Right atrium auricular region (tissue), 2 donors: ENCODE data around the gene NRG3. TPM values are rescaled to one million over a fixed set of nuclear protein-coding genes. Genes with fewer than 3 reads are reported as not detected.

ENCODE experiments used
- DNase-seq: peaks from one replicate; pipeline ENCODE4 v3.0.0-alpha.2; 2019; ENCODE audit warnings: low spot score
- H3K27ac ChIP-seq, 2 donors: fragments of 200-600 bp; sonication (generic); 1 replicate in 1 of 2; 2 replicates in 1 of 2; pipeline ENCODE4 v1.5.1; 2016 to 2019
- H3K27me3 ChIP-seq, 2 donors: fragments of 200-600 bp; sonication (generic); one replicate each; pipeline versions ENCODE4 v1.5.1 to v1.6.0; 2017 to 2019
- H3K36me3 ChIP-seq: fragments of 200-600 bp; sonication (generic); one replicate; pipeline ENCODE4 v1.5.1; 2016
- H3K4me1 ChIP-seq, 2 donors: fragments of 200-600 bp; sonication (generic); one replicate each; pipeline versions ENCODE4 v1.5.1 to v1.6.0; 2017 to 2019
- H3K4me3 ChIP-seq, 2 donors: fragments of 200-600 bp; sonication (generic); 1 replicate in 1 of 2; 2 replicates in 1 of 2; pipeline ENCODE4 v1.5.1; 2017 to 2019; ENCODE audit warnings: mild to moderate bottlenecking in 1 of 2, moderate library complexity in 1 of 2
- H3K9me3 ChIP-seq, 2 donors: fragments of 200-600 bp; sonication (generic); one replicate each; pipeline ENCODE4 v1.5.1; 2019
- CTCF ChIP-seq, 2 donors: fragments of 200-600 bp; sonication (generic); IDR thresholded peaks; one replicate each; pipeline ENCODE4 v1.5.1; 2019; ENCODE audit warnings: antibody characterized with exemption in 2 of 2
- total RNA-seq, 2 donors: library from RNA; depleted of rRNA; stranded (reverse); fragments of >200 nt; gene quantifications; one replicate each; pipeline ENCODE4 v1.1.0, GENCODE V29; 2016

The NRG3 gene
- total RNA-seq, 2 donors from 2014 or later: 0.70 to 1.4 TPM

GRCh38 chr10:82564353-82565196, 689.6 kb downstream of the NRG3 start:
- Histone ChIP-seq H3K36me3 (no peaks in the 10 kb centered on the region), H3K4me1 (no peaks in the 10 kb centered on the region), H3K27me3 (no peaks in the 10 kb centered on the region), H3K9me3 (no peaks in the 10 kb centered on the region), H3K4me3 (no peak overlapping the region), H3K27ac (no peak overlapping the region)
- TF ChIP-seq CTCF (IDR thresholded peaks at IDR 0.05): no peak
- no peak for DNase-seq

GRCh38 chr10:82565197-82565575, 690.2 kb downstream of the NRG3 start:
- Histone ChIP-seq H3K36me3 (no peaks in the 10 kb centered on the region), H3K4me3 (no peak overlapping the region), H3K9me3 (no peaks in the 10 kb centered on the region), H3K4me1 (no peaks in the 10 kb centered on the region), H3K27ac (no peak overlapping the region), H3K27me3 (no peaks in the 10 kb centered on the region)
- no peak for TF ChIP-seq CTCF (IDR thresholded peaks at IDR 0.05)
- DNase-seq: no peak

- H3K27me3 ChIP-seq: no peaks in the 10 kb centered on the region
- no peak overlapping the region for H3K27ac ChIP-seq
- no peak for DNase-seq
- no peaks in the 10 kb centered on the region for H3K36me3 ChIP-seq
- no peaks in the 10 kb centered on the region for H3K9me3 ChIP-seq
- no peak overlapping the region for H3K4me3 ChIP-seq
- H3K4me1 ChIP-seq: no peaks in the 10 kb centered on the region
- TF ChIP-seq CTCF (IDR thresholded peaks at IDR 0.05): no peak
These were observed 697.8 kb downstream of the NRG3 start for GRCh38 chr10:82572744-82573143.

- no peak for TF ChIP-seq CTCF (IDR thresholded peaks at IDR 0.05)
- no peaks in the 10 kb centered on the region for H3K9me3 ChIP-seq
- DNase-seq: no peak
These were observed 699.1 kb downstream of the NRG3 start for GRCh38 chr10:82574081-82574480.

GRCh38 chr10:82575318-82575717, 700.3 kb downstream of the NRG3 start:
- Histone ChIP-seq H3K9me3 (no peaks in the 10 kb centered on the region), H3K36me3 (no peaks in the 10 kb centered on the region), H3K4me3 (no peak overlapping the region), H3K27ac (no peak overlapping the region), H3K4me1 (no peaks in the 10 kb centered on the region), H3K27me3 (no peaks in the 10 kb centered on the region)
- no peak for TF ChIP-seq CTCF (IDR thresholded peaks at IDR 0.05)
- DNase-seq: no peak

More at GRCh38 chr10:82574081-82574480, 699.1 kb downstream of the NRG3 start:
- Histone ChIP-seq H3K27ac (no peak overlapping the region), H3K36me3 (no peaks in the 10 kb centered on the region), H3K4me3 (no peak overlapping the region), H3K4me1 (no peaks in the 10 kb centered on the region), H3K27me3 (no peaks in the 10 kb centered on the region)

- DNase-seq: no peak
- Histone ChIP-seq H3K4me1 (no peaks in the 10 kb centered on the region), H3K36me3 (no peaks in the 10 kb centered on the region), H3K27ac (no peak overlapping the region), H3K4me3 (no peak overlapping the region), H3K9me3 (no peaks in the 10 kb centered on the region), H3K27me3 (no peaks in the 10 kb centered on the region)
- no peak for TF ChIP-seq CTCF (IDR thresholded peaks at IDR 0.05)
These were observed 701.1 kb downstream of the NRG3 start for GRCh38 chr10:82576093-82576492.
